SK-N-SH (cell line): Measurements from ENCODE around the gene KIAA1549. TPM values are rescaled to one million over a fixed set of nuclear protein-coding genes. Genes with fewer than 3 reads are reported as not detected.

ENCODE experiments used
- CTCF ChIA-PET: fragments of 300-600, 350-600 bp; formaldehyde crosslinking; extraction: SDS; loops from one replicate; lab custom pipeline; 2021; lab: Yijun Ruan, JAX
- POLR2A ChIA-PET: fragments of 350-600 bp; sonication (Branson Sonifier 250); formaldehyde crosslinking; extraction: SDS; loops from one replicate; lab custom pipeline; 2020; ENCODE audit warnings: antibody characterized with exemption, inconsistent platforms; lab: Yijun Ruan, JAX
- DNase-seq: peaks from one replicate; pipeline ENCODE4 v3.0.0; 2012
- H2AFZ ChIP-seq: fragments of 200-600 bp; sonication (generic); 2 replicates; pipeline ENCODE4 v1.8.1; 2016; ENCODE audit warnings: antibody characterized with exemption, mild to moderate bottlenecking, low read depth
- H3F3A ChIP-seq: fragments of 200-600 bp; sonication (generic); replicated peaks from 2 replicates; pipeline ENCODE3; 2016; ENCODE audit warnings: antibody characterized with exemption, mild to moderate bottlenecking; ENCODE audit not compliant: insufficient read depth
- H3K27ac ChIP-seq, 2 experiments: fragments of 200-500 bp in 1 of 2; fragments of 200-600 bp in 1 of 2; sonication (Bioruptor generic) in 1 of 2; sonication (generic), shearing (Covaris generic) in 1 of 2; 2 replicates each; pipeline versions ENCODE4 v1.5.1 to v1.6.1; 2014 to 2016; ENCODE audit warnings: low read depth in 2 of 2, inconsistent platforms in 1 of 2, low read length in 1 of 2, mild to moderate bottlenecking in 1 of 2, mixed read lengths in 1 of 2
- H3K27me3 ChIP-seq: fragments of 200-600 bp; sonication (generic), shearing (Covaris generic); 2 replicates; pipeline ENCODE4 v1.6.1; 2016; ENCODE audit warnings: mixed run types; ENCODE audit not compliant: insufficient read depth
- H3K36me3 ChIP-seq, 2 experiments: fragments of 200-500 bp in 1 of 2; fragments of 200-600 bp in 1 of 2; sonication (Bioruptor generic) in 1 of 2; sonication (generic) in 1 of 2; replicated peaks in 1 of 2; 2 replicates each; pipeline versions ENCODE3 to v1.5.1; 2014 to 2016; ENCODE audit warnings: low read length in 1 of 2, mild to moderate bottlenecking in 1 of 2; ENCODE audit not compliant: insufficient read depth in 2 of 2, control insufficient read depth in 1 of 2
- H3K4me1 ChIP-seq, 2 experiments: fragments of 200-500 bp in 1 of 2; fragments of 200-600 bp in 1 of 2; sonication (Bioruptor generic) in 1 of 2; sonication (generic), shearing (Covaris generic) in 1 of 2; 2 replicates each; pipeline versions ENCODE4 v1.5.1 to v1.6.1; 2014 to 2016; ENCODE audit warnings: low read depth in 1 of 2, low read length in 1 of 2, mixed run types in 1 of 2; ENCODE audit not compliant: insufficient read depth in 2 of 2, control insufficient read depth in 1 of 2
- H3K4me2 ChIP-seq: fragments of 200-600 bp; sonication (generic), shearing (Covaris generic); 2 replicates; pipeline ENCODE4 v1.6.1; 2017; ENCODE audit warnings: mixed run types
- H3K4me3 ChIP-seq, 2 experiments: fragments of 200-500 bp in 1 of 2; fragments of 200-600 bp in 1 of 2; sonication (Bioruptor generic) in 1 of 2; sonication (generic), shearing (Covaris generic) in 1 of 2; 2 replicates each; pipeline versions ENCODE4 v1.5.1 to v1.8.1; 2014 to 2016; ENCODE audit warnings: low read depth in 2 of 2, inconsistent platforms in 1 of 2, low read length in 1 of 2, mild to moderate bottlenecking in 1 of 2, mixed read lengths in 1 of 2, moderate library complexity in 1 of 2
- H3K79me2 ChIP-seq: fragments of 200-600 bp; sonication (generic); 2 replicates; pipeline ENCODE4 v1.8.1; 2017; ENCODE audit warnings: mild to moderate bottlenecking; ENCODE audit not compliant: insufficient read depth
- H3K9ac ChIP-seq: fragments of 200-600 bp; sonication (generic); 2 replicates; pipeline ENCODE4 v1.6.1; 2017; ENCODE audit warnings: mixed run types
- H3K9me2 ChIP-seq: fragments of 200-600 bp; sonication (generic); 2 replicates; pipeline ENCODE4 v1.6.1; 2017; ENCODE audit warnings: mixed run types
- H3K9me3 ChIP-seq: fragments of 200-600 bp; sonication (generic); 2 replicates; pipeline ENCODE4 v1.6.1; 2017; ENCODE audit warnings: mixed run types, mild to moderate bottlenecking, moderate library complexity
- H4K20me1 ChIP-seq: fragments of 200-600 bp; sonication (generic); 2 replicates; pipeline ENCODE4 v1.6.1; 2017; ENCODE audit warnings: mild to moderate bottlenecking, mixed run types; ENCODE audit not compliant: insufficient read depth
- CHD2 ChIP-seq: fragments of 150-350 bp; IDR thresholded peaks from 2 replicates; pipeline ENCODE4 v1.6.1; 2018; ENCODE audit warnings: low read length; ENCODE audit not compliant: partially characterized antibody
- FOXJ3 ChIP-seq: sonication (generic); formaldehyde crosslinking; IDR thresholded peaks from 2 replicates; pipeline ENCODE4 v1.5.1; 2020; ENCODE audit warnings: mild to moderate bottlenecking, missing genetic modification reagents
- GATA2 ChIP-seq: sonication (generic); formaldehyde crosslinking; IDR thresholded peaks from 2 replicates; pipeline ENCODE4 v1.5.0; 2020; ENCODE audit warnings: mild to moderate bottlenecking, missing genetic modification reagents
- JUND ChIP-seq: IDR thresholded peaks from 2 replicates; pipeline ENCODE4 v1.4.0; 2012
- MEF2A ChIP-seq: IDR thresholded peaks from 2 replicates; pipeline ENCODE4 v1.4.0; 2012; ENCODE audit warnings: low read depth, borderline replicate concordance
- NRF1 ChIP-seq: IDR thresholded peaks from 2 replicates; pipeline ENCODE4 v1.6.1; 2012; ENCODE audit warnings: low read depth, mild to moderate bottlenecking, low read length
- POLR2AphosphoS5 ChIP-seq: IDR thresholded peaks from 2 replicates; pipeline ENCODE4 v1.6.1; 2012; ENCODE audit warnings: low read depth, low read length
- RCOR1 ChIP-seq: fragments of 150-350 bp; IDR thresholded peaks from 2 replicates; pipeline ENCODE4 v1.6.1; 2017; ENCODE audit warnings: antibody characterized with exemption, low read length
- REST ChIP-seq: IDR thresholded peaks from 2 replicates; pipeline ENCODE4 v1.6.1; 2012; ENCODE audit warnings: mild to moderate bottlenecking, low read depth, low read length, moderate library complexity
- TCF12 ChIP-seq: IDR thresholded peaks from 2 replicates; pipeline ENCODE4 v1.4.0; 2012
- WGBS: methylation state at CpG from one replicate; pipeline ENCODE4 v1.1.6; 2017; ENCODE audit warnings: low lambda C conversion rate; 5-methylcytosine and 5-hydroxymethylcytosine counted together
- polyA plus RNA-seq, 3 experiments: library from polyadenylated mRNA; depleted of rRNA; stranded (reverse); fragments of >200 nt; gene quantifications; 2 replicates each; pipeline ENCODE4 v1.2.3, GENCODE V29; 2012

KIAA1549 gene
- polyA plus RNA-seq, 1 of the 3 experiments (the other 2 are of a cell fraction): 3.6 TPM

DNA sequence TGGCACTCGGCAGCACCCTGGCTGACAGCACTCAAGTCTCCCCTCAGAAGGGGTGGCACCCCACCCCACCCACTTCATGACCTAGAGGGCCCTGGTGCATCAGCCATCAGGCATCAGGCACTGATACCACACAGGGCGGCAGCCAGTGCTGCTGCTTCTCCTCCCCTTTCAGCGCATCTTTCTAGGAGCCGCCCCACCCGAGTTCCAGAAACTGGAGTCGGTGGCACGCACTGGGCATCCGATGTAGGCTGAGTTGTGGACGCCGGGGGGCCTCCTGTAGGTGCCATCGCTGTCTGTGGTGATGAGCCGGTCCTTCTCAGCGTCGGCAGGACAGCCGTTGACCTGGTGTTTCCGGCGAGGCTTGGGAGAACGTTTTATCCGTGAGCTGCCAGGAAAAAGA, 113.4 kb downstream of the KIAA1549 start:
- no peak for DNase-seq
- Histone ChIP-seq H3F3A (peaks cover 5% of the 10 kb centered on the region), H3K27ac (no peak overlapping the region), H3K36me3 (peaks cover 28 to 37% of the 10 kb centered on the region in 2 experiments), H3K27me3 (no peaks in the 10 kb centered on the region), H3K9me3 (no peaks in the 10 kb centered on the region), H3K4me2 (no peak overlapping the region), H3K9ac (no peak overlapping the region), H2AFZ (no peak overlapping the region), H3K9me2 (no peaks in the 10 kb centered on the region), H3K4me3 (no peak overlapping the region), H3K4me1 (no peaks in the 10 kb centered on the region; a peak in 2 of 4 replicates), H3K79me2 (no peaks in the 10 kb centered on the region), H4K20me1 (no peaks in the 10 kb centered on the region)
- POLR2A ChIA-PET: no interaction called here
- TF ChIP-seq GATA2 (no peak), MEF2A (no peak), FOXJ3 (CRISPR knock-in tag) (no peak), POLR2AphosphoS5 (no peak), RCOR1 (no peak), NRF1 (no peak)
- WGBS: 95% methylated on average over 19 of the region's 19 CpGs
- CTCF ChIA-PET: interaction anchor here (1.0 to 7.3 kb wide), 4 partner anchors 12 to 207 kb away, joined by 3 to 57 read pairs (median 4); no protein-coding TSS in a partner anchor

DNA sequence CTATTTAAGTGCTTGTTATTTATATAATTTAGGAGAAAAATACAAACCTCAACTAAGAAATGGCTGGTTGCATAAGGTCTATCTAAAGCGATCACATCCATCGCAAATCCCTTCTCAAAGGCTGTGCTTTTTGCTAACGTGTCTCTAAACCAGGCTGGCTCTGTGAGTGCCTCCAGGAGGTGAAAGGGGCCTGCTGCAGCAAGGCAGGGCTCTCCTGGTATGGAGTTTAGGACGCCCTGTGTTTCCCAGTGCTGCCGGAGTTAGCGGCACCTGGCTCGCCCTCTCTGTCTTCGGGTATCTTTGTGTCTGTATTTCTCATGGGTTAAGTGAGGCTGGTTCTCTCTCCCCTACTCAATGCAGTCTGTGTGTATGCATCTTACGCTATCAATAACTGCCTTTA, 114.8 kb downstream of the KIAA1549 start:
- Histone ChIP-seq H3F3A (peaks cover 5% of the 10 kb centered on the region), H3K9me2 (no peaks in the 10 kb centered on the region), H3K4me3 (no peak overlapping the region), H3K9ac (no peak overlapping the region), H3K9me3 (no peaks in the 10 kb centered on the region), H3K4me2 (no peak overlapping the region), H3K4me1 (no peaks in the 10 kb centered on the region; a peak in 2 of 4 replicates), H3K79me2 (no peaks in the 10 kb centered on the region), H3K27ac (no peak overlapping the region), H3K36me3 (peaks cover 21 to 37% of the 10 kb centered on the region in 2 experiments), H2AFZ (no peak overlapping the region), H4K20me1 (no peaks in the 10 kb centered on the region), H3K27me3 (no peaks in the 10 kb centered on the region)
- POLR2A ChIA-PET: no interaction called here
- no peak for TF ChIP-seq JUND
- TF ChIP-seq REST: no peak
- TF ChIP-seq TCF12: no peak
- no peak for TF ChIP-seq MEF2A
- no peak for TF ChIP-seq CHD2
- no peak for TF ChIP-seq NRF1
- WGBS: 97% methylated on average over 9 of the region's 9 CpGs
- no peak for DNase-seq
- CTCF ChIA-PET: interaction anchor here (1.0 kb wide), 1 partner anchor 20 kb away, joined by 3 read pairs; no protein-coding TSS in a partner anchor
